GM10266 (cell line): Measurements from ENCODE around the gene TTC28.

ENCODE experiments used
- DNase-seq: peaks from one replicate; pipeline ENCODE4 v3.0.0; 2012; ENCODE audit errors: extremely low spot score
- CTCF ChIP-seq: IDR thresholded peaks from 2 replicates; pipeline ENCODE4 v1.5.1; 2012; ENCODE audit warnings: mild to moderate bottlenecking, low read depth; ENCODE audit not compliant: control insufficient read depth, insufficient read depth; ENCODE audit errors: missing control alignments

Gene TTC28

GRCh38 chr22:27984001-27984695 lies 695.5 kb downstream of the TTC28 start:
- no peak for DNase-seq
- no peak for TF ChIP-seq CTCF

- DNase-seq = no peak
- TF ChIP-seq CTCF = no peak
These were observed 696.3 kb downstream of the TTC28 start for GRCh38 chr22:27983361-27983791.

- no peak for TF ChIP-seq CTCF
These were observed 696.9 kb downstream of the TTC28 start for GRCh38 chr22:27982630-27983180.

GRCh38 chr22:27982106-27982505 lies 697.5 kb downstream of the TTC28 start:
- DNase-seq = no peak
- no peak for TF ChIP-seq CTCF

More at GRCh38 chr22:27982630-27983180, 696.9 kb downstream of the TTC28 start:
- DNase-seq = no peak

GRCh38 chr22:27980424-27981148 lies 699.1 kb downstream of the TTC28 start:
- no peak for TF ChIP-seq CTCF
- no peak for DNase-seq

GRCh38 chr22:27978802-27979201 lies 700.8 kb downstream of the TTC28 start:
- DNase-seq = no peak
- no peak for TF ChIP-seq CTCF

GRCh38 chr22:27978317-27978716 lies 701.3 kb downstream of the TTC28 start:
- no peak for TF ChIP-seq CTCF

More at GRCh38 chr22:27978317-27978716, 701.3 kb downstream of the TTC28 start:
- DNase-seq = no peak
